Naive thymus-derived CD4-positive, alpha-beta T cell (primary cell): ENCODE data around the gene ZNF800. TPM values are rescaled to one million over a fixed set of nuclear protein-coding genes. Genes with fewer than 3 reads are reported as not detected.

Experiments
- ATAC-seq: fragments of 150-1000 bp; cut with Tn5 transposase; 2 replicates; pipeline ENCODE4 v1.10.0; 2021; ENCODE audit warnings: mild to moderate bottlenecking, moderate library complexity
- CTCF ChIA-PET: fragments of 350-600 bp; sonication (Branson Sonifier 250); formaldehyde crosslinking; loops from one replicate; lab custom pipeline; 2021; ENCODE audit warnings: antibody characterized with exemption; lab: Charles Lee
- POLR2A ChIA-PET: fragments of 350-600 bp; sonication (Branson Sonifier 250); formaldehyde crosslinking; loops from one replicate; lab custom pipeline; 2021; ENCODE audit warnings: antibody characterized with exemption, inconsistent platforms; lab: Charles Lee
- DNase-seq, 9 donors: peaks; one replicate each; pipeline versions ENCODE4 v3.0.0 to v3.0.0-alpha.2; 2020 to 2022; ENCODE audit warnings: mixed read lengths in 1 of 9
- H3K27ac ChIP-seq: one replicate; pipeline ENCODE4 v1.7.0; 2013; ENCODE audit warnings: mild to moderate bottlenecking, low read depth, low read length, moderate library complexity
- H3K27me3 ChIP-seq, 2 donors: one replicate each; pipeline ENCODE4 v1.7.0; 2013; ENCODE audit warnings: low read length in 2 of 2, mild to moderate bottlenecking in 2 of 2, moderate library complexity in 2 of 2; ENCODE audit not compliant: control insufficient read depth in 2 of 2, insufficient read depth in 2 of 2
- H3K36me3 ChIP-seq, 3 experiments: 1 replicate in 2 of 3; 2 replicates in 1 of 3; pipeline ENCODE4 v1.7.0; 2013; ENCODE audit warnings: low read length in 3 of 3, mild to moderate bottlenecking in 3 of 3, moderate library complexity in 1 of 3; ENCODE audit not compliant: insufficient read depth in 3 of 3, control insufficient read depth in 2 of 3
- H3K4me1 ChIP-seq, 2 donors: one replicate each; pipeline ENCODE4 v1.7.0; 2013; ENCODE audit warnings: low read length in 2 of 2, mild to moderate bottlenecking in 2 of 2, moderate library complexity in 1 of 2; ENCODE audit not compliant: control insufficient read depth in 2 of 2, insufficient read depth in 2 of 2
- H3K4me3 ChIP-seq: 2 replicates; pipeline ENCODE4 v1.7.0; 2013; ENCODE audit warnings: mild to moderate bottlenecking, low read length
- H3K9me3 ChIP-seq, 3 experiments: 1 replicate in 2 of 3; 2 replicates in 1 of 3; pipeline ENCODE4 v1.7.0; 2013; ENCODE audit warnings: low read length in 3 of 3; ENCODE audit not compliant: control insufficient read depth in 2 of 3
- H3K27ac Mint-ChIP-seq, 9 donors: one replicate each; pipeline ENCODE4 v1.8.0; 2020 to 2022; ENCODE audit warnings: mixed read lengths in 9 of 9, mild to moderate bottlenecking in 8 of 9, moderate library complexity in 5 of 9, inconsistent platforms in 2 of 9
- H3K27me3 Mint-ChIP-seq, 5 donors: one replicate each; pipeline ENCODE4 v1.8.0; 2021 to 2022; ENCODE audit warnings: mixed read lengths in 5 of 5, mild to moderate bottlenecking in 1 of 5
- H3K36me3 Mint-ChIP-seq, 5 donors: one replicate each; pipeline ENCODE4 v1.8.0; 2020 to 2022; ENCODE audit warnings: mixed read lengths in 5 of 5, mild to moderate bottlenecking in 3 of 5, inconsistent platforms in 1 of 5
- H3K4me1 Mint-ChIP-seq, 7 donors: one replicate each; pipeline ENCODE4 v1.8.0; 2020 to 2022; ENCODE audit warnings: mixed read lengths in 7 of 7, mild to moderate bottlenecking in 3 of 7, inconsistent platforms in 1 of 7
- H3K4me3 Mint-ChIP-seq, 10 donors: one replicate each; pipeline ENCODE4 v1.8.0; 2020 to 2022; ENCODE audit warnings: mild to moderate bottlenecking in 10 of 10, mixed read lengths in 10 of 10, moderate library complexity in 6 of 10, inconsistent platforms in 2 of 10
- H3K9me3 Mint-ChIP-seq, 11 donors: one replicate each; pipeline ENCODE4 v1.8.0; 2020 to 2022; ENCODE audit warnings: mixed read lengths in 11 of 11, mild to moderate bottlenecking in 4 of 11, inconsistent platforms in 1 of 11, moderate library complexity in 1 of 11
- intact Hi-C, 2 donors: fragments of 100-400 bp; cut with micrococcal nuclease; formaldehyde crosslinking; loops; one replicate each; pipeline ENCODE4 v1.15.1; 2023
- polyA plus RNA-seq, 2 donors: library from polyadenylated mRNA; unstranded; fragments of 300-500 nt; fragmentation: Illumina TruSeq; gene quantifications; one replicate each; pipeline ENCODE4 v1.2.3, GENCODE V29; 2021
- total RNA-seq, 6 experiments: library from RNA in 5 of 6; stranded (reverse) in 5 of 6; gene quantifications; 1 replicate in 5 of 6; 2 replicates in 1 of 6; pipeline ENCODE4 v1.2.3 and lab custom pipeline; 2021 to 2026

The ZNF800 gene
- total and polyA plus RNA-seq, 7 experiments from 2014 or later, result 43.3 to 71.9 (median 61.4) TPM

GRCh38 chr7:127350586-127350985 is 41.9 kb downstream of the ZNF800 start:
- Mint-ChIP-seq H3K4me1 (peaks cover 9 to 38% (median 25%) of the 10 kb centered on the region in 7 donors), H3K4me3 (no peak overlapping the region), H3K36me3 (peaks cover 0 to 15% (median 0%) of the 10 kb centered on the region in 5 donors), H3K27ac (peak overlapping the region in 6 of 9 donors; percentile 5 to 84 (median 32)), H3K27me3 (peaks cover 0 to 20% (median 0%) of the 10 kb centered on the region in 5 donors), H3K9me3 (no peaks in the 10 kb centered on the region)
- no peaks in the 10 kb centered on the region for H3K36me3 ChIP-seq
- CTCF ChIA-PET, result interaction anchor here (1.2 to 3.8 kb wide), 2 partner anchors 96 to 97 kb away, joined by 5 to 45 read pairs; no protein-coding TSS in a partner anchor
- intact Hi-C loops, result loop anchor here in 1 of 2 donors (10.0 kb wide), 1 partner anchor 304 kb away; the partner anchor contains the start of gene SND1
- DNase-seq (no peak), ATAC-seq (no peak)
- POLR2A ChIA-PET, result interaction anchor here (1.2 to 2.3 kb wide), 2 partner anchors 30 to 42 kb away, joined by 3 to 13 read pairs; partner anchors contain the start of gene ZNF800
- peaks cover 3% of the 10 kb centered on the region in 2 donors for H3K4me1 ChIP-seq
- no peaks in the 10 kb centered on the region for H3K9me3 ChIP-seq
- H3K4me3 ChIP-seq, result no peak overlapping the region
- no peak overlapping the region for H3K27ac ChIP-seq
- no peaks in the 10 kb centered on the region for H3K27me3 ChIP-seq

DNA sequence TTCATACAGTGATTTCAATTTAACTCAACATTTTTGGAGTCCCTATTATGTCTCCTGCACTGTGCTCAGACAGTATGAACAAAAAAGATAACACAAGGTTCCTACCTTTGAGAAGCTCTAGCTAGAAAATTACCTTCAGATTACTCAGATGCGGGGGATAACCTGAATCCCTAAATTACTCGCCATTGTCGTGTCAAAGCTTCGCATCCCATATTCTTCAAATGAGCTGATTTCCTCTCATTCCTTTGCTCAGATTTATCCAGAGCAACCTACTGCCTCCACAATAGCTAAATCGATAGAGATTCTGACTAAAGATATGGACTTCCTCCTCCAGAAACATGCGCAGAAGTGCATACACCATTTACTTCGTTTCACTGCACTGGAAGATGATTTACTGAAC is 42.6 kb downstream of the ZNF800 start:
- Histone ChIP-seq H3K27me3 (no peaks in the 10 kb centered on the region), H3K27ac (no peak overlapping the region), H3K4me1 (peaks cover 3% of the 10 kb centered on the region in 2 donors), H3K36me3 (no peaks in the 10 kb centered on the region), H3K4me3 (no peak overlapping the region), H3K9me3 (no peaks in the 10 kb centered on the region)
- H3K36me3 Mint-ChIP-seq, result peaks cover 0 to 10% (median 0%) of the 10 kb centered on the region in 5 donors
- intact Hi-C loops, result loop anchor here (2.0 to 10.0 kb wide), 5 partner anchors 65 to 859 kb away; partner anchors contain the start of genes ARF5 (in 2 of the 2), GCC1 (in 2 of the 2), GRM8 (in 1 of the 2) and SND1 (in 1 of the 2)
- peaks cover 9 to 33% (median 22%) of the 10 kb centered on the region in 7 donors for H3K4me1 Mint-ChIP-seq
- DNase-seq (no peak), ATAC-seq (no peak)
- ChIA-PET POLR2A (interaction anchor here (1.2 to 2.3 kb wide), 2 partner anchors 31 to 42 kb away, joined by 3 to 13 read pairs; partner anchors contain the start of gene ZNF800), CTCF (interaction anchor here (3.8 kb wide), 1 partner anchor 98 kb away, joined by 45 read pairs; no protein-coding TSS in a partner anchor)
- H3K27me3 Mint-ChIP-seq, result peaks cover 0 to 25% (median 0%) of the 10 kb centered on the region in 5 donors
- H3K4me3 Mint-ChIP-seq, result no peak overlapping the region
- H3K27ac Mint-ChIP-seq, result peak overlapping the region in 3 of 9 donors; percentile 21 to 43 (median 29)
- no peaks in the 10 kb centered on the region for H3K9me3 Mint-ChIP-seq

- Histone ChIP-seq H3K4me3 (peak overlapping the region; percentile 36), H3K27me3 (no peaks in the 10 kb centered on the region), H3K27ac (no peak overlapping the region), H3K4me1 (peaks cover 3% of the 10 kb centered on the region in 2 donors), H3K9me3 (no peaks in the 10 kb centered on the region), H3K36me3 (no peaks in the 10 kb centered on the region)
- POLR2A ChIA-PET, result interaction anchor here (1.0 to 2.1 kb wide), 4 partner anchors 44 to 99 kb away, joined by 3 to 11 read pairs (median 6); partner anchors contain the start of gene ZNF800
- peaks cover 6 to 33% (median 22%) of the 10 kb centered on the region in 7 donors for H3K4me1 Mint-ChIP-seq
- peak overlapping the region; percentile 15 to 76 (median 62) for H3K4me3 Mint-ChIP-seq
- no peaks in the 10 kb centered on the region for H3K9me3 Mint-ChIP-seq
- peaks cover 0 to 28% (median 0%) of the 10 kb centered on the region in 5 donors for H3K27me3 Mint-ChIP-seq
- no peak for ATAC-seq
- peak overlapping the region in 2 of 9 donors; percentile 48 to 68 for H3K27ac Mint-ChIP-seq
- intact Hi-C loops, result loop anchor here (2.0 to 5.0 kb wide), 4 partner anchors 67 to 861 kb away; partner anchors contain the start of genes ARF5 (in 2 of the 2), GCC1 (in 2 of the 2) and GRM8 (in 1 of the 2)
- DNase-seq, result no peak
- peaks cover 0 to 10% (median 0%) of the 10 kb centered on the region in 5 donors for H3K36me3 Mint-ChIP-seq
- CTCF ChIA-PET, result interaction anchor here (0.7 to 3.8 kb wide), 20 partner anchors 9 to 231 kb away, joined by 3 to 45 read pairs (median 5); no protein-coding TSS in a partner anchor
These were observed 44.3 kb downstream of the ZNF800 start for GRCh38 chr7:127348247-127348631.

GRCh38 chr7:127347567-127348246 is 44.8 kb downstream of the ZNF800 start:
- ChIA-PET CTCF (interaction anchor here (0.6 to 3.8 kb wide), 22 partner anchors 9 to 940 kb away, joined by 3 to 45 read pairs (median 4); partner anchors contain the start of gene ZNF800), POLR2A (interaction anchor here (1.0 to 2.1 kb wide), 4 partner anchors 44 to 100 kb away, joined by 3 to 11 read pairs (median 6); partner anchors contain the start of gene ZNF800)
- intact Hi-C loops, result loop anchor here (1.0 to 5.0 kb wide), 8 partner anchors 45 to 861 kb away; partner anchors contain the start of genes ARF5 (in 2 of the 2), GCC1 (in 2 of the 2), ZNF800 (in 2 of the 2) and GRM8 (in 1 of the 2)
- Mint-ChIP-seq H3K9me3 (no peaks in the 10 kb centered on the region), H3K27ac (peak overlapping the region in 2 of 9 donors; percentile 48 to 68), H3K36me3 (peaks cover 0 to 9% (median 0%) of the 10 kb centered on the region in 5 donors), H3K27me3 (peaks cover 0 to 28% (median 0%) of the 10 kb centered on the region in 5 donors), H3K4me1 (peaks cover 6 to 33% (median 22%) of the 10 kb centered on the region in 7 donors), H3K4me3 (peak overlapping the region; percentile 52 to 80 (median 65))
- ATAC-seq (peak; percentile 99), DNase-seq (peak; percentile 55 to 80 (median 73))
- Histone ChIP-seq H3K4me1 (peaks cover 3% of the 10 kb centered on the region in 2 donors), H3K36me3 (no peaks in the 10 kb centered on the region), H3K9me3 (no peaks in the 10 kb centered on the region), H3K27me3 (no peaks in the 10 kb centered on the region), H3K27ac (no peak overlapping the region), H3K4me3 (peak overlapping the region; percentile 46)

DNA sequence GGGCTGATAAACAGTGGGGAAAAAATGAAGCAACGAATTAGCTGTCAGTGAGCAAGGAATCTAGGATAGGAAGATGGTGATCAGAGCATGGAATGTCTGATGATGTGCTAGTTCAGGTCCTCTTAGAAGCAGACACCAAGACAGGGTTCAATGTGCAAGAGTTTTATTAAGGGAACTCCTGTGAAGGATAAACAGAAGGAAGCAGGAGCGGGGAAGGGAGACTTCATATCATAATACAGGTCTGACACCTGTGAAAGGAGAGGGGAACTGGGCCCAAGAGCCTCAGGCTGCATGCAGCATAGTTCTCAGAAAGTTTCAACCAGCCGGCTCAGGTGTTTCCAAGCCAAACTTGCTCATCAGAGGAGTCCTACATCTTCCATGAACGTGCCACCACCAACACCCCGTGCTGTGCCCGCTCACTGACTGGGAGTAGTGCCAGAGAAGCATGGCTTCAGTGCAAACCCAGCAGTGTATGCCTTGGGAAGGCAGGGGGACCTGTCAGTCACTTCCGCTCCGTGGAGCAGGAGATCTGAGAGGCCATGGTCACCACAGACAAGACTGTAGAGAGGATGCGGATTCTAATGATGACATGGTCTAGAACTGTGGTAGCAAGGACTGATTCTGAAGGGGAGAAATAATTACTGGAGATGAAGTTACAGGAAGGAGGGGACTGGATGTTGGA is 45.8 kb downstream of the ZNF800 start:
- ATAC-seq (no peak), DNase-seq (no peak)
- POLR2A ChIA-PET, result interaction anchor here (1.5 to 2.1 kb wide), 2 partner anchors 45 to 101 kb away, joined by 8 to 11 read pairs; partner anchors contain the start of gene ZNF800
- intact Hi-C loops, result loop anchor here (1.0 to 5.0 kb wide), 6 partner anchors 46 to 241 kb away; partner anchors contain the start of genes ARF5 (in 2 of the 2), GCC1 (in 2 of the 2), ZNF800 (in 2 of the 2) and GRM8 (in 1 of the 2)
- no peaks in the 10 kb centered on the region for H3K27me3 ChIP-seq
- H3K27ac ChIP-seq, result no peak overlapping the region
- H3K36me3 ChIP-seq, result no peaks in the 10 kb centered on the region
- peaks cover 3% of the 10 kb centered on the region in 2 donors for H3K4me1 ChIP-seq
- Mint-ChIP-seq H3K36me3 (peaks cover 0 to 7% (median 4%) of the 10 kb centered on the region in 5 donors), H3K4me1 (peaks cover 6 to 33% (median 22%) of the 10 kb centered on the region in 7 donors), H3K4me3 (peak overlapping the region; percentile 15 to 80 (median 60)), H3K27me3 (peaks cover 0 to 28% (median 0%) of the 10 kb centered on the region in 5 donors), H3K9me3 (peaks cover 0 to 5% (median 0%) of the 10 kb centered on the region in 11 donors), H3K27ac (peak overlapping the region in 3 of 9 donors; percentile 16 to 63 (median 39))
- CTCF ChIA-PET, result interaction anchor here (0.6 to 3.8 kb wide), 5 partner anchors 19 to 941 kb away, joined by 3 to 45 read pairs (median 5); no protein-coding TSS in a partner anchor
- H3K4me3 ChIP-seq, result no peak overlapping the region
- H3K9me3 ChIP-seq, result no peaks in the 10 kb centered on the region
